Endothelial cell of umbilical vein (primary cell): Measurements from ENCODE around the gene FGF6. TPM values are rescaled to one million over a fixed set of nuclear protein-coding genes. Genes with fewer than 3 reads are reported as not detected.

Source experiments
- BruUV-seq: library from RNA; stranded (reverse); fragments of 400-500 nt; replicated peaks from 2 replicates; lab custom pipeline; 2021; lab: Mats Ljungman, UMichigan
- CTCF ChIA-PET: fragments of 300-600, 350-600 bp; sonication (Branson Sonifier 250); formaldehyde crosslinking; loops from one replicate; lab custom pipeline; 2021; ENCODE audit warnings: antibody characterized with exemption, inconsistent platforms; lab: Charles Lee
- POLR2A ChIA-PET: fragments of 300-600, 350-600 bp; sonication (Branson Sonifier 250); formaldehyde crosslinking; loops from one replicate; lab custom pipeline; 2021; ENCODE audit warnings: antibody characterized with exemption, inconsistent platforms; lab: Charles Lee
- DNase-seq: peaks from one replicate; pipeline ENCODE4 v3.0.0-alpha.2; 2011; ENCODE audit warnings: low read depth, low spot score
- FAIRE-seq: peaks from 2 replicates; lab custom pipeline; 2011; peaks lifted over from hg19 to GRCh38; lab: Jason Lieb, UNC
- H2AFZ ChIP-seq: 2 replicates; pipeline ENCODE4 v1.6.0; 2012; ENCODE audit warnings: low read depth, low read length, control low read depth, inconsistent platforms
- H3K27ac ChIP-seq: 2 replicates; pipeline ENCODE4 v1.5.1; 2011; ENCODE audit warnings: low read depth, mild to moderate bottlenecking, control low read depth, low read length, moderate library complexity; ENCODE audit not compliant: insufficient read depth
- H3K27me3 ChIP-seq, 2 experiments: 2 replicates each; pipeline versions ENCODE4 v1.6.0 to v1.6.1; 2011; ENCODE audit warnings: low read length in 2 of 2, mixed read lengths in 1 of 2; ENCODE audit not compliant: control insufficient read depth in 2 of 2, insufficient read depth in 2 of 2
- H3K36me3 ChIP-seq, 2 experiments: 2 replicates in 1 of 2; 3 replicates in 1 of 2; pipeline ENCODE4 v1.5.1; 2011; ENCODE audit warnings: low read length in 2 of 2, mild to moderate bottlenecking in 1 of 2, moderate library complexity in 1 of 2; ENCODE audit not compliant: control insufficient read depth in 2 of 2, insufficient read depth in 2 of 2; ENCODE audit errors: extremely low read depth in 1 of 2
- H3K4me1 ChIP-seq: 3 replicates; pipeline ENCODE4 v1.5.1; 2011; ENCODE audit warnings: mild to moderate bottlenecking, low read length; ENCODE audit not compliant: control insufficient read depth, insufficient read depth; ENCODE audit errors: extremely low read depth
- H3K4me2 ChIP-seq: 2 replicates; pipeline ENCODE4 v1.6.1; 2011; ENCODE audit warnings: low read length, control low read depth, mixed read lengths; ENCODE audit not compliant: insufficient read depth
- H3K4me3 ChIP-seq, 3 experiments: fragments of 200-600 bp in 1 of 3; sonication (generic), shearing (Covaris generic) in 1 of 3; replicated peaks in 1 of 3; 2 replicates each; pipeline ENCODE4 v1.5.1; 2011 to 2016; ENCODE audit warnings: control low read depth in 3 of 3, low read length in 3 of 3, mild to moderate bottlenecking in 2 of 3, inconsistent platforms in 1 of 3, low read depth in 1 of 3, moderate library complexity in 1 of 3; ENCODE audit not compliant: insufficient read depth in 1 of 3
- H3K79me2 ChIP-seq: 2 replicates; pipeline ENCODE4 v1.6.0; 2012; ENCODE audit warnings: low read length, inconsistent platforms; ENCODE audit not compliant: control insufficient read depth, insufficient read depth
- H3K9ac ChIP-seq: replicated peaks from 2 replicates; pipeline ENCODE3; 2011; ENCODE audit warnings: low read length, control low read depth; ENCODE audit not compliant: insufficient read depth; ENCODE audit errors: extremely low read depth
- H3K9me1 ChIP-seq: replicated peaks from 3 replicates; pipeline ENCODE4 v1.6.0; 2011; ENCODE audit warnings: mild to moderate bottlenecking, low read length; ENCODE audit not compliant: control insufficient read depth, insufficient read depth; ENCODE audit errors: extremely low read depth
- H3K9me3 ChIP-seq: replicated peaks from 2 replicates; pipeline ENCODE4 v1.5.1; 2012; ENCODE audit warnings: low read length, inconsistent platforms; ENCODE audit not compliant: control insufficient read depth, insufficient read depth
- H4K20me1 ChIP-seq: replicated peaks from 2 replicates; pipeline ENCODE3; 2011; ENCODE audit warnings: mild to moderate bottlenecking, low read length; ENCODE audit not compliant: control insufficient read depth, insufficient read depth; ENCODE audit errors: extremely low read depth
- CTCF ChIP-seq, 2 donors: IDR thresholded peaks; 1 replicate in 1 of 2; 2 replicates in 1 of 2; pipeline ENCODE4 v1.5.1; 2011; ENCODE audit warnings: low read length in 2 of 2, mild to moderate bottlenecking in 2 of 2, moderate library complexity in 2 of 2, control low read depth in 1 of 2, inconsistent platforms in 1 of 2, low read depth in 1 of 2; ENCODE audit not compliant: insufficient read depth in 1 of 2; ENCODE audit errors: extremely low read depth in 1 of 2
- EZH2 ChIP-seq: IDR thresholded peaks from 2 replicates; pipeline ENCODE4 v1.6.1; 2012; ENCODE audit warnings: borderline replicate concordance, low read depth, mild to moderate bottlenecking, moderate library complexity, low read length, inconsistent platforms; ENCODE audit not compliant: severe bottlenecking
- FOS ChIP-seq: IDR thresholded peaks from 2 replicates; pipeline ENCODE4 v1.6.1; 2011; ENCODE audit warnings: mild to moderate bottlenecking, low read length, moderate library complexity, borderline replicate concordance; ENCODE audit not compliant: insufficient read depth
- GATA2 ChIP-seq: IDR thresholded peaks from 2 replicates; pipeline ENCODE4 v1.7.0; 2011; ENCODE audit warnings: low read depth, mild to moderate bottlenecking, moderate library complexity, mixed read lengths, low read length; ENCODE audit not compliant: insufficient read length, insufficient read depth
- JUN ChIP-seq: IDR thresholded peaks from 2 replicates; pipeline ENCODE4 v1.6.1; 2011; ENCODE audit warnings: borderline replicate concordance, low read depth; ENCODE audit not compliant: insufficient read length, insufficient read depth
- MAX ChIP-seq: IDR thresholded peaks from 2 replicates; pipeline ENCODE4 v1.6.1; 2011; ENCODE audit not compliant: insufficient read depth, insufficient read length
- MYC ChIP-seq: IDR thresholded peaks from one replicate; pipeline ENCODE4 v1.6.1; 2011; ENCODE audit warnings: mild to moderate bottlenecking, low read depth, low read length
- POLR2A ChIP-seq: IDR thresholded peaks from 2 replicates; pipeline ENCODE4 v1.6.1; 2012; ENCODE audit warnings: low read depth, mild to moderate bottlenecking, control low read depth, low read length
- POLR2AphosphoS5 ChIP-seq: IDR thresholded peaks from 2 replicates; pipeline ENCODE4 v1.6.1; 2012; ENCODE audit warnings: low read depth, mild to moderate bottlenecking, control low read depth, low read length, moderate library complexity; ENCODE audit not compliant: insufficient read depth
- dilution Hi-C: fragments of 300-500 bp; cut with MboI; formaldehyde crosslinking; loops from one replicate; pipeline ENCODE4 v1.15.0; 2019; ENCODE audit warnings: low sequenced_read_pairs; ENCODE audit not compliant: extremely low pct_ligation_motif_present
- intact Hi-C: fragments of 100-400 bp; cut with micrococcal nuclease; formaldehyde crosslinking; loops from one replicate; pipeline ENCODE4 v1.10.0; 2022
- polyA plus RNA-seq, 4 experiments: library from polyadenylated mRNA; depleted of rRNA in 3 of 4; stranded (reverse) in 3 of 4; unstranded in 1 of 4; fragments of >200 nt; gene quantifications; 2 replicates each; pipeline versions ENCODE4 v1.2.1 to v1.2.3, GENCODE V29; 2011 to 2012; ENCODE audit warnings: missing spikeins in 1 of 4
- total RNA-seq: library from RNA; stranded (reverse); gene quantifications from 2 replicates; pipeline ENCODE4 v1.2.3, GENCODE V29; 2021

Gene FGF6
- total and polyA plus RNA-seq, 2 donors (not counting 3 experiments of a cell fraction or from before 2014, with no cell fraction given) = not detected

DNA sequence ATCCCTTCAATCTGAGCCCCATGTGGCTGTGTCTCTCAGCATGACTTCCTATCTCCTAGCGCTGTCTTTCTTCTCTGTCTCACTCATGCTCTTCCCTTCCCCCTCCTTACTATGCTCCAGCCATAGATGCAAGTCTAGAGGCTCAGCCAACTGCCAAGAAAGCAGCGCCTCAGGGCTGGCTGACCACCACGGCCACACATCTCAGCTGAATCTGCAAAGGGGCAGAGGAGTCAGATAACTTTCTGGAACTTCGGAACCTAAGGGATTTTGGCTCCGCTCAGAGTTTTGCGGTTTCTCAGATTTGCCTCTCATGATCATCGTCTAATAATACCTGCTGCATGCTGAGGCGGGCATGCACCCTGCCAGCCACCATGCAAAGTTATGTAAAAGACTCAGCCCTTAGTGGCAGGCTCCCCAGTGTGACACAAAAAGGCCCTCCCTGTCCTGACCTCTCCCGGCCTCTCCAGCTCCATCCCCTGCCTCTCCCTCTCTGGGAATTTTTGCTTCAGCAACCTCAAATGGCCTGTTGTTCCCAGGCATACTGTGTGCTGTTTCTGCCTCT is 5.0 kb upstream of the FGF6 start:
- no peaks in the 10 kb centered on the region for H3K9me1 ChIP-seq
- H3K4me2 ChIP-seq = no peak overlapping the region
- H3K9me3 ChIP-seq = no peaks in the 10 kb centered on the region
- H3K27me3 ChIP-seq = peaks cover 0 to 6% of the 10 kb centered on the region in 2 experiments
- H3K36me3 ChIP-seq = no peaks in the 10 kb centered on the region
- no peaks in the 10 kb centered on the region for H3K4me1 ChIP-seq
- H3K27ac ChIP-seq = no peak overlapping the region
- FAIRE-seq (no peak), DNase-seq (no peak)
- TF ChIP-seq MYC = no peak
- dilution Hi-C loops = no loop called here
- H4K20me1 ChIP-seq = no peaks in the 10 kb centered on the region
- BruUV-seq = no TSS peak
- no peak overlapping the region for H2AFZ ChIP-seq
- H3K79me2 ChIP-seq = no peaks in the 10 kb centered on the region
- ChIA-PET POLR2A (no interaction called here), CTCF (no interaction called here)
- no peak overlapping the region for H3K4me3 ChIP-seq
- H3K9ac ChIP-seq = no peak overlapping the region
- intact Hi-C loops = no loop called here

GRCh38 chr12:4449851-4450221 is 4.2 kb upstream of the FGF6 start:
- no peaks in the 10 kb centered on the region for H3K36me3 ChIP-seq
- CTCF ChIA-PET = no interaction called here
- dilution Hi-C loops (no loop called here), intact Hi-C loops (no loop called here)
- H3K27ac ChIP-seq = no peak overlapping the region
- POLR2A ChIA-PET = no interaction called here
- H3K79me2 ChIP-seq = no peaks in the 10 kb centered on the region
- TF ChIP-seq POLR2AphosphoS5 (no peak), MAX (no peak), JUN (no peak), GATA2 (no peak), CTCF (IDR thresholded peaks at IDR 0.05; ENCODE audit: extremely low read depth in 1 of 2, insufficient read depth in 1 of 2, low read depth in 1 of 2, low read length in 2 of 2) (no peak), MYC (no peak), FOS (no peak), EZH2 (no peak), POLR2A (no peak)
- no peaks in the 10 kb centered on the region for H3K9me1 ChIP-seq
- H3K27me3 ChIP-seq = peaks cover 0 to 6% of the 10 kb centered on the region in 2 experiments
- BruUV-seq = no TSS peak
- FAIRE-seq = no peak
- no peak overlapping the region for H2AFZ ChIP-seq
- H3K4me1 ChIP-seq = no peaks in the 10 kb centered on the region
- DNase-seq = no peak
- H3K9ac ChIP-seq = no peak overlapping the region
- no peaks in the 10 kb centered on the region for H4K20me1 ChIP-seq
- no peak overlapping the region for H3K4me2 ChIP-seq
- H3K4me3 ChIP-seq = no peak overlapping the region
- no peaks in the 10 kb centered on the region for H3K9me3 ChIP-seq
